Neutrophil (primary cell): Measurements from ENCODE around the gene RABGAP1L.

ENCODE experiments used
- H3K27ac ChIP-seq: fragments of 200-600 bp; sonication (generic); 2 replicates; pipeline ENCODE4 v1.5.1; 2016; ENCODE audit warnings: mild to moderate bottlenecking, moderate library complexity
- H3K27me3 ChIP-seq: fragments of 200-600 bp; sonication (generic); 2 replicates; pipeline ENCODE4 v1.6.0; 2016; ENCODE audit warnings: mild to moderate bottlenecking
- H3K36me3 ChIP-seq: fragments of 200-600 bp; sonication (generic); 2 replicates; pipeline ENCODE4 v1.5.1; 2017
- H3K4me1 ChIP-seq, 2 experiments: fragments of 200-600 bp in 1 of 2; sonication (generic) in 1 of 2; 1 replicate in 1 of 2; 2 replicates in 1 of 2; pipeline versions ENCODE4 v1.5.1 to v1.6.1; 2013 to 2016; ENCODE audit warnings: low read depth in 1 of 2, low read length in 1 of 2, mild to moderate bottlenecking in 1 of 2, moderate library complexity in 1 of 2; ENCODE audit not compliant: control insufficient read depth in 1 of 2, insufficient read depth in 1 of 2
- H3K4me3 ChIP-seq, 2 experiments: fragments of 200-600 bp in 1 of 2; sonication (generic) in 1 of 2; 1 replicate in 1 of 2; 2 replicates in 1 of 2; pipeline ENCODE4 v1.5.1; 2013 to 2016; ENCODE audit warnings: low read depth in 1 of 2, low read length in 1 of 2, mild to moderate bottlenecking in 1 of 2, moderate library complexity in 1 of 2
- H3K9me3 ChIP-seq: fragments of 200-600 bp; sonication (generic); 2 replicates; pipeline ENCODE4 v1.5.1; 2016
- TF ChIP-seq, protein P1 (sequence below): fragments of 200-600 bp; sonication (generic); IDR thresholded peaks from 2 replicates; pipeline ENCODE4 v1.5.1; 2016; ENCODE audit warnings: antibody characterized with exemption

RABGAP1L gene

GRCh38 chr1:174742805-174743653 is 583.7 kb downstream of the RABGAP1L start:
- no peaks in the 10 kb centered on the region for H3K36me3 ChIP-seq
- no peaks in the 10 kb centered on the region for H3K27me3 ChIP-seq
- TF ChIP-seq, protein P1, sequence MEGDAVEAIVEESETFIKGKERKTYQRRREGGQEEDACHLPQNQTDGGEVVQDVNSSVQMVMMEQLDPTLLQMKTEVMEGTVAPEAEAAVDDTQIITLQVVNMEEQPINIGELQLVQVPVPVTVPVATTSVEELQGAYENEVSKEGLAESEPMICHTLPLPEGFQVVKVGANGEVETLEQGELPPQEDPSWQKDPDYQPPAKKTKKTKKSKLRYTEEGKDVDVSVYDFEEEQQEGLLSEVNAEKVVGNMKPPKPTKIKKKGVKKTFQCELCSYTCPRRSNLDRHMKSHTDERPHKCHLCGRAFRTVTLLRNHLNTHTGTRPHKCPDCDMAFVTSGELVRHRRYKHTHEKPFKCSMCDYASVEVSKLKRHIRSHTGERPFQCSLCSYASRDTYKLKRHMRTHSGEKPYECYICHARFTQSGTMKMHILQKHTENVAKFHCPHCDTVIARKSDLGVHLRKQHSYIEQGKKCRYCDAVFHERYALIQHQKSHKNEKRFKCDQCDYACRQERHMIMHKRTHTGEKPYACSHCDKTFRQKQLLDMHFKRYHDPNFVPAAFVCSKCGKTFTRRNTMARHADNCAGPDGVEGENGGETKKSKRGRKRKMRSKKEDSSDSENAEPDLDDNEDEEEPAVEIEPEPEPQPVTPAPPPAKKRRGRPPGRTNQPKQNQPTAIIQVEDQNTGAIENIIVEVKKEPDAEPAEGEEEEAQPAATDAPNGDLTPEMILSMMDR = no peak
- H3K4me3 ChIP-seq = no peak overlapping the region
- H3K27ac ChIP-seq = peak overlapping the region; percentile 83
- H3K4me1 ChIP-seq = peaks cover 33 to 41% of the 10 kb centered on the region in 2 experiments
- H3K9me3 ChIP-seq = no peaks in the 10 kb centered on the region

GRCh38 chr1:174743654-174744561 is 584.6 kb downstream of the RABGAP1L start:
- no peaks in the 10 kb centered on the region for H3K36me3 ChIP-seq
- H3K4me1 ChIP-seq = peaks cover 33 to 41% of the 10 kb centered on the region in 2 experiments
- TF ChIP-seq, protein P1 = peak; percentile 60
- no peaks in the 10 kb centered on the region for H3K27me3 ChIP-seq
- H3K27ac ChIP-seq = no peak overlapping the region
- H3K4me3 ChIP-seq = no peak overlapping the region
- H3K9me3 ChIP-seq = no peaks in the 10 kb centered on the region

DNA sequence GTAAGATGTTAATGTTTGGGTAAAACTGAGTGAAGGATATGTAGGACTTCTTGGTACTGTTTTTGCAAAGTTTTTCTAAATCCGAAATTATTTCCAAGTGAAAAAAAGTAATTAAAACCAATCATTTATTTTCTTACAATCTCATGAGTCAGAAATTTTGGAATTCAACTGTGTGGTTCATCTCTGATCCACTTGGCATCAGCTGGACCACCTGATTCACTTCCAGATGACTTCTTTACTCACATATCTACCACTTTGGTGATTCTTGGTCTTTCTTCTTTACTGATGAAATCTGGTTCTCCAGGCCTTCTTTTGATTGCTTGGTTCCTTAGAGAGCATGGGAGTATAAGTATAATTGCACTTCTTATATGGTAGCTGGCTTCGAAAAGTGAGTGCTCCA is 585.6 kb downstream of the RABGAP1L start:
- H3K36me3 ChIP-seq = no peaks in the 10 kb centered on the region
- TF ChIP-seq, protein P1 = no peak
- H3K4me1 ChIP-seq = peaks cover 33 to 40% of the 10 kb centered on the region in 2 experiments

GRCh38 chr1:174746024-174746808 is 586.9 kb downstream of the RABGAP1L start:
- peaks cover 21 to 26% of the 10 kb centered on the region in 2 experiments for H3K4me1 ChIP-seq
- H3K4me3 ChIP-seq = no peak overlapping the region
- TF ChIP-seq, protein P1 = no peak
- no peaks in the 10 kb centered on the region for H3K27me3 ChIP-seq
- H3K9me3 ChIP-seq = no peaks in the 10 kb centered on the region
- H3K27ac ChIP-seq = no peak overlapping the region
- H3K36me3 ChIP-seq = no peaks in the 10 kb centered on the region

More for the DNA sequence above, 585.6 kb downstream of the RABGAP1L start:
- no peak overlapping the region for H3K4me3 ChIP-seq
- H3K9me3 ChIP-seq = no peaks in the 10 kb centered on the region
- H3K27me3 ChIP-seq = no peaks in the 10 kb centered on the region
- no peak overlapping the region for H3K27ac ChIP-seq

DNA sequence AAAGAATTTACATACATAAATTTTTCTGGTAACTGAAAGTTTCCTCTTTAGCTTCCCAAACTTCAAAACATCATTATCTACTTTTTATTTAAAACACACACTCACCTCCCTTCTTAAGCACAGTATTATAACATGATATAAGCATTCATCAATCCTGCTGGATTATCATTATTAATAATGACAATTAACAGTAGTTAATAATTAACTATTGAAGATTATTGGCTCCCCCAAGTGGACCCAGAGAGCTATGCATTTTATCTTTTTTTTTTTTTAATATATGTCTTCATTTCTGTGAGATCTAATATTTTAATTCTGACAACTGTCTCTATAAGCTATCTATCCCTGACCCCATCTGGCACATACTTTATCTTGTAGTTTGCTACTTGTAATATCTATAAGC is 588.3 kb downstream of the RABGAP1L start:
- Histone ChIP-seq H3K27me3 (no peaks in the 10 kb centered on the region), H3K9me3 (no peaks in the 10 kb centered on the region), H3K4me3 (no peak overlapping the region), H3K4me1 (peaks cover 8 to 12% of the 10 kb centered on the region in 2 experiments), H3K36me3 (no peaks in the 10 kb centered on the region), H3K27ac (no peak overlapping the region)
- TF ChIP-seq, protein P1 = no peak
